GM18505 (cell line): ENCODE measurements around the gene INPP5K.
"Not testable (repeated sequence)": the region's sequence is repeated elsewhere in the genome, so short reads cannot be mapped to it uniquely, and the experiment has no call there.

Experiments used
- ATAC-seq: cut with Tn5 transposase; IDR thresholded peaks from one replicate; pipeline ENCODE4 v1.9.1; 2021; ENCODE audit not compliant: unreplicated experiment
- POLR2A ChIP-seq: IDR thresholded peaks from 4 replicates; pipeline ENCODE4 v1.6.1; 2011; ENCODE audit warnings: borderline replicate concordance; ENCODE audit not compliant: insufficient read depth, insufficient read length; ENCODE audit errors: extremely low read depth

Gene INPP5K

DNA sequence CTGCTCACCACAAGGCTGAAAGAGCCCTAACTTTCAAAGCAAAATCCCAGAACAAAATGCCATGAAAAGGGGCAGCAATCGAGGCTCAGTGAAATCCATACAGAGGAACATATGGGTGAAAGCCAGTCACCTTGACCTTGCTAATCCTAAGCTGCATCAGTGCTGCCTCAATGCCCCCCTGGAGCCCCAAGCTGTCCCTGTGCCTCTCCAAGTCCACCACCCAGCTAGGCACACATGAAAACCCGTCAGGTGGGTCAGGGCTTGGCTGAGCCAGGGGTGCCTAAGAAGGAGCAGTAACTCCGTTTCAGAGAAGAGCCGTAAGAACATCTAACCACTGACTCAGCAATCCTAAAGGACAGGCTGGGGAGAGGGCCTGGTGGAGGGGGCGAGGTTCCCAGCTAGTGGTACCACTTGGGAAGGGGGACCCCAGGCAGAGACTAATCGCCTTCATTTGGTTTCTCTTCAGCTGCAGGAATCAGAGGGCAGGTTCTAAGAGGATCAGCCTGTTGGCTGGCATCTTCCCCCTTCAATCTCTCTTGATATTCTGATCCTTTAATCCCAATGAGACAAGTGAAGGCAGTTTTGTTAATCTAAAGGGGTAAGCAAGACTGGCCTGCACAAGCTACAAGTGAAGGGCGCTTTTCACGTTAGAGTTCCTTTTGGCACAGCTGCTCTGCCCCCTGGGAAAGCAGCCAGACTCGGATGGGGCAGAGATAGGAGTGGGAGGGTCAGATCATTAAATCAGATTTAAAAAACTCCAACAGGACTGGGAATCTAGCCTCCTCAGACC is 38.5 kb upstream of the INPP5K start:
- no peak for ATAC-seq
- TF ChIP-seq POLR2A = no peak

DNA sequence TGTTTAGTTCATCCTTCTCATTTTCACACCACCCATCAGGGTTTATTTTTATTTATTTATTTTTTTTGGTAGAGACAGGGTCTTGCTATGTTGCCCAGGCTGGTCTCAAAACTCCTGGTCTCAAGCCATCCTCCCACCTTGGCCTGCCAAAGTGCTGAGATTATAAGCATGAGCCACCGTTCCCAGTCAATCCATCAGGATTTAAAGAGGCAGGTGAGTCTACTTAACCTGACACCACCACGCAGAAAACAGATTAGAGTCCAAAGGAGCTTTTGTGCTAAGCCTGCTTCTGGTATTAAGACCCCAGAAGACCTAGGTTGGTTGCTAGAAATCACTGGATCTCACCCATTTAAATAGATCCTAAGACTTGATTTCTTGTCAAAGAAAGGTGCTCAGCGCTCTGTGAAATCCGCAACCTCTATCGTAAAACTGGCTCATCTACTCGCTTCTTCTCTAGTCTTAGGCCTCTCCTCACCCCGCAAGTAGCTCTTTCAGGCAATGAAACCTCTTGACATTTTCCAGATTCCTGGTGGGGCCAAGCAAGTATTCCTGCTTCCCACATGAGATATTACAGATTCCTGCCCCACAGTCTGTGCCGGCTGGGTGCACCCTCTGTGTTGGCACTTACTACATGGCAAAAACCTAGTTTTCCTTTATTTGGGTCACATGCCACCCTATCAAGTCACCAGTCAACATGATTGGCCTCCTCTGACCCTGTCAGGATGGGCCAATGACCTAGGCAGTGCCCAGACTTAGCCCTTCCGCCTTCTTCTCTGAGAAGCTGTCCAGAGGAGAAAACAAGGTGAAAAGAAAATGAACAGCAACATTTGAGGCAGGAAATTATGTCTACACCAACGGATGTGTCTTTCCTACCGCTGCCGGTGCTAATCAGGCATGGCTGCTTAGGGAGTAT is 37.2 kb upstream of the INPP5K start:
- no peak for TF ChIP-seq POLR2A
- no peak for ATAC-seq

DNA sequence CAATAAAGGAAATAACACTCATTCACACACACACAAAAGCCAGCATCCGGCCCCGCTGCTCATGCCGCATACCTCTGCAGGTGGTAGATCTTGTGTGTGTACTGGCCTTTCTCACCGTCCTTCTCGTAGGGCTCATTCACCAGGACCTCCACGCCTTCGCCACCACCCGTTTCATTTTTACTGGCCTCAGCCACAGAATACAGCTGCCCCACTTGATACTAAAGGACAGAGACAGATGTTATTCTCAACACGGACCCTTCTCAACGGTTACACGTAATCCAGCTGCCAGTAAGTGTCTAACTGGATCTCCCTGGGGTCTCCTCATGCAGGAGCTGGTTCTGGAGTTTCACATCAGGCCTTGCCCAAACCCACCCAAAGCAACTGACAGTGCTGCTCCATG is 36.5 kb upstream of the INPP5K start:
- TF ChIP-seq POLR2A = no peak
- ATAC-seq = no peak

DNA sequence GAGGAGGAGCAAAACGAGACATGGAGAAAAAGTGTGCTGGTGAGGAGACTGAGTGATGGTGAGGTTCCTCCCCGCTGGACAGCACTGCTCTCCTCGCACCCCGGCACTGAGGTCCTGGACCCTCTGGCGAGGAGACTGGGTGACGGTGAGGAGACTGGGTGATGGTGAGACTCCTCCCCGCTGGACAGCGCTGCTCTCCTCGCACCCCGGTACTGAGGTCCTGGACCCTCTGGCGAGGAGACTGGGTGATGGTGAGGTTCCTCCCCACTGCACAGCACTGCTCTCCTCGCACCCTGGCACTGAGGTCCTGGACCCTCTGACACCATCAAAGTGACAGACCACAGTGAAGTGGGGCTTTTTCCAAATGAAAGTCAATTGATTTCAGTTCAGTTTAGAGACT is 35.3 kb upstream of the INPP5K start:
- TF ChIP-seq POLR2A = no peak
- no peak for ATAC-seq

DNA sequence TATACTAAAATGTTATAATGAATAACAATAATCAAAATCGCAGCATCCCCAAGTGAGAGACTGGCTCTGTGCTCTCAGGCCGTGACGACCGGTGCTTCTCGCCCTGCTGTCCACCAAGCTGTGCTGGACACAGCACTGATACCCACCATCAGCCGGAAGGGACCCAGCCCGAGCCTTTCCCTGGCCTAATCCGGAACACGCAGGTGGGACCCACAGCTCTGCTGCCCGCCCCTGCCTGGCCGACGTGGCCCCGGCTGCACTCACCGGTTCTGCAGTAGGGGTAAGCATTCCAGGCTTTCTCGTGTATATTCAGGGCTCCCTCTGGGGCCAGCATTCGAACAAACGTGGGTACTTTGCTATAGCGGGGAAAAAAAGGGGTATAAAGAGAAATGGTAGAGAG is 31.6 kb upstream of the INPP5K start:
- TF ChIP-seq POLR2A = no peak
- ATAC-seq = no peak

DNA sequence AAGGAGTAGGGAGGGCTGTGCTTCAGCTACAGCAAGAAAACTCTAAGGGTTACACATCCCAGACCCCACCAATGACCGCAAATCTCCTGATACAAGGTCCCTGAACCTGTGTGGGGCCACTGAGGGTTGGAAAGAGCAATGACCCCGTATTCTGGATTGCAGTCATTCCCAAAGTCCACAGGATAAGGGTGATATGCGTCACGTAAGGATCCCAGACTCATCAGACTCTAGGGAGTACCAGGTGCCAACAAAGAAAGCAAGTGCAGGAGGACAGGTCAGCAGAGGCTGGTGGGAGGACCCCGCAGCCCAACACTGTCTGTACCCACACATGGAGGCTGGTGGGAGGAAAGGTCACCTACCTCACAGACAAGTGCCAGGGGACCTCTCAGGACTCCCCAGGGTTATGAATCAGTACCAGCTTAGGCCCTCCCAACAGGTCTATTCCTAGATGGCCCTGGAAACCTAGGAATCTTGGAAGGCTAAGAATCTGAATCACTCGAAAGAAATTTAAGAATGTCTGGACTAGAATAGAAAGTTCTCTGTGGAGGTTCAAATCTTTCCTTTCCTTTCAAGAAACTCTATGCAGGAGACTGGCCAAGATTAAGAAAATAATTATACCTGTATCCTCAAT is 30.0 kb upstream of the INPP5K start:
- no peak for TF ChIP-seq POLR2A
- no peak for ATAC-seq

DNA sequence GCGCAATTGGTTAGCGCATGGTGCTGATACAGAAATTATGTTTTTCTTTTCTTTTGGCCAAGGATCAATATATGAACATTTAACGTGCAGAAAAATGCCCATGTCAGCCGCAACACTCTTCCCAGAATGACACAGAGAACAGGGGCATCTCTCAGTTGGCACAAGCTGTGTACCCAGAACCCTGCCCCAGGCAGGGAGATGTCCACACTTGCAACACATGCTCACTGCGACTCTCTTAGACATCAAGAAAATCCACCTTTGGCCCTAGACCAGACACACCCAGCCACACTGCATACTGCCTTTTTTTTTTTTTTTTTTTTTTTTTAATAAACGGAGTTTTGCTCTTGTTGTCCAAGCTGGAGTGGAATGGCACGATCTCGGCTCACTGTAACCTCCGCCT is 29.2 kb upstream of the INPP5K start:
- TF ChIP-seq POLR2A = no peak
- ATAC-seq = no peak

DNA sequence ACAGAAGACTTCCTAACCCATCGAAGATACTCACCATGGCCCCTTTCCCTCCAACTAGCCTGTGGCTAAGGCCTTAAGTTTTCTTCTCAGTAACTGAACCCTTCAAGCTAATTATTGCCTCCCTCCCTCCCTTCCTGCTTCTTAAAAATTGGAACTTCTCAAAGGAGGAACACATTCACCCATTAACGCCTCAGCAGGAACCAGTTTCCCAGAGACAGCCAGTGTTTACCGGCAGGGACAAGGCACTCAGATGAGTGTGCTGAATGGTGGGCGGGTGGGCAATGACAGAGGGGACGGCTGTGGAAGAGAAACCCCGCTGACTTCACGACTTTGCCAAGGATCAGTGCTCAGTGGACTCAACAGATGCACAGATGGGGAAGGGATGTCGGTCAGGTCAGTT is 25.9 kb upstream of the INPP5K start:
- no peak for ATAC-seq
- no peak for TF ChIP-seq POLR2A

DNA sequence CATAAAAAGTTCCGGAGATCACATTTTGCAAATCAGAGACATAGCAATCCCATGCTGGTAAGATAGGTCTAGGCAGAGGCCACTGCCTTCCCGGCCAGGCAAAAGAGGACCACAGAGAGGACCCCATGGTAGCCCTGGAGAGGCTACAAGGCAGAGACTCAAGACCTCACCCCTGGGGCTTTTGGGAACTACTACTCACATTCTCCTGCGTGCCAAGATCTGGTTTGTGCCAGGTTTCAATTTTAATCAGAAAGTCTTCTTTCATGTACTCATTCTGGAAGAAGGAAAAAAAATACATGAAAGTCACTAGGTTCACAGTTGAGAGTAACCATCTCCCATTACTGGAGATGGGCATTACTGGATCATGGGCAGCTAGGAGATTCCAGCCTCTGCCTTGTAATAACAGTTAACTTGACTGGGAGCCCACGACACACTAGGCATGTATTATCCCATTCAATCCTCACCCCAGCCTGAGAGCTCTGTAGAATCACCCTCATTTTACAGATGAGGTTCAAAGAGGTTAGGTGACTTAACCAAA is 25.0 kb upstream of the INPP5K start:
- TF ChIP-seq POLR2A = no peak
- ATAC-seq = no peak

DNA sequence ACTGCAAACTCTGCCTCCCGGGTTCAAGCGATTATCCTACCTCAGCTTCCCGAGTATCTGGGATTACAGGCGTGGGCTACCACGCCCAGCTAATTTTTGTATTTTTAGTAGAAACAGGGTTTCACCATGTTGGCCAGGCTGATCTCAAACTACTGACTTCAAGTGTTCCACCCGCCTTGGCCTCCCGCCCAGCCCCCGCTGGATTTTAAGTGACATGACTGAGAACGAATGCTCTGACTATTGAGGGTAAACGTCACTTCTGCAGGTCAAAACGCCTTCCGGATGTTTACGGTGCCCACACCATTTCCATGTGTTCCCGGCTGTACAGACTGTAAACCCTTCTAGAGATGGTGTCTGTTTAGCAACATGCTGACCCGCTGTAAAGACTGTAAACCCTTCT is 23.4 kb upstream of the INPP5K start:
- ATAC-seq = no peak
- no peak for TF ChIP-seq POLR2A

DNA sequence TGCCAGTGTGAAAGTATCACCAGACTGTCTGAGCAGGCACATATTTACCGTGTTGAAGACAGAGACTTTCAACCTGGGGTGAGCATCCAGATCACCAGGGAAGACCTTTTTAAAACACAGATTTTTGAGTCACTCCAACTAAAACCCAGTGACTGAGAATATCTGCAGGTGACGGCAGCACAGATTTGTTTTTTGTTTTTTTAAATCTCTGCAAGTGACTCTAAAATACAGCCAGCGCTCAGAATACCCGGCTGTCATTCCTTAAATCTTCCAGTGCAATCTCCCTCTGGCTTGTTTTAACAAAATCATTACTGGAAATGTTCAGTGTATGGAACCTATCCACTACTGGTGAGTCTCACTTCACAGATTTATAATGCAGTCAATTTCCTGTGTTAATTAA is 19.3 kb upstream of the INPP5K start:
- no peak for ATAC-seq
- TF ChIP-seq POLR2A = no peak

DNA sequence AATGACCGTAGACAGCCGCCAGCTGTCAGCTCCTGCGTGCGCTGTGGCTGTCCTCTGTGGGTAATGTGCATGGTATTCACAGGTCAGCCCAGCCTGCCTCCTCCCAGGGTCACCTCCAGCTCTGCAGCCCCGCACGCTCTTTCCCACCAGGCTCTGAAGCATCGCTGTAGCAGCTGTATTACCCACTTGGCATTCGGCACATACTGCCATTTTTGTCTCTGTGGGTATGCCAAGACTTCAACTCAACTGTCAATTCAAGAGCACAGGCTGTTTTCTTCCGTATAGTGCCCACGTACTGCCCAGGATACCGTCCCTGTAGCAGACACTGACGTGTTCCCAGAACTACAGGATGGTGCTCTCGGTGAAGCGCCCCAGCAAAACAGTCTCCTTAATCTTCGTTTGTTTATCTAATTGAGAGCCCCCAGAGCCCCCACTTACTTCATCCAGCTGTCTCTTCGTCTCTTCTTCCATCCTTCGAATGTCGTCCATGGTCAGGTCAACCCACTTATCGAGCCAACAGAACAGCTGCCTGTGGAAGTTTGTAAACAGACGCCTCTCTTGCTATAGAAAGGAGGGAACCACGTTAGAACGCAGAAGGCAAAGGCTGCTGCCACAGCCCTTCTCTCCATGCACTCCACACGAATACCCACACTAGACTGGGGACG is 17.4 kb upstream of the INPP5K start:
- ATAC-seq = no peak
- TF ChIP-seq POLR2A = no peak

DNA sequence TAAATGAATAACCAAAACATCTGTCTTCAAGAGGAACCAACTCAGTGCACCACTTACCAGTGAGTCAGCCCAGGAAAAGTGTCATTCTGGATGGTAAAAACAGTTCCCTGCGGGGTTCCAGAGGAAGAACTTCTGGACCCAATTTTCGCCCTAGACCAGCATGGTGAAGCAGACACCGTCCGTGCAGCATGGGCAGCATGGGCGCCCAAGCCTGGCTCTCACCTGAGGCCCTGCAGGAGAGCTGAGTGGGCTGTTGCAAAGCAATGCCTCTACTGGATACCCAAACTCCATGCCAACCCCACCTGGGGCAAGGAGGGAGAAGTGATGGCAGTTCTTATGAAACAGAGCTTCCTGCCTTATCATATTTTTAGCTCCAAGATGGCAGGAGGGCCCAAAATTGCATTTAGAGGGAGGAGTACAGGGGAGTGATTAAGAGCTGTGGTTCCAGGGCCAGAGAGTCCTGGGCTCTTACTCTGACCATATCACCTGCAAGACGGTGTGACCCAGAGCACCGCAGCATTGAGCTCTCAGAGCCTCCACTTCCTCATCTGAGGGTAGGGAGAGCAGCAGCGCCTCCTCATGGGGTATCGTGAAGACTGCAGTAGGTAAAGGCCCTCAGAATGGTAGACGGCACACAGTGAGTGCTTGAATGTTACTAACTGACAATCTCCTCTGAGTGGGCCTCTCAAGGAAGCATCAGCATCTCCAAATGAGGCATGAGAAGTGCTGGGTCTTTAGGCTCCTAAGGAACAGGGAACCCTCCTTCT is 16.6 kb upstream of the INPP5K start:
- no peak for ATAC-seq
- TF ChIP-seq POLR2A = no peak

DNA sequence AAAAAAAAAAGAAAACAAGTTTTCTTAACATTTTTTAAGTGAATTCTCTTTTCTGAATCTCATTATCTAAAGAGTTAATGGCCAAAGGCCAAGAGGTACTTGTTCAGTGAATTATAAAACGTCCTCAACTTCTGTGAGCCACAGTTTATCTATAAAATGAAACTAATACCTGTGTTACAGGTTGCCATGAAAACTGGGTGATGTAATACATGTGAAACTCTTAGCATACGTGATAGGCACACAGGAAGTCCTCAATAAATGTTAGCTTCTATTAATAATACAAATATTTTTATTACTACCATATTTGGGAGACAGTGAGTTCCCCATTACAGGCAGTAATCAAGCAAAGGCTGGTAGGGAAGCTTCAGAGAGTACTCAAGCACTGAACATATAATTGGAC is 13.5 kb upstream of the INPP5K start:
- TF ChIP-seq POLR2A = no peak
- ATAC-seq = no peak

DNA sequence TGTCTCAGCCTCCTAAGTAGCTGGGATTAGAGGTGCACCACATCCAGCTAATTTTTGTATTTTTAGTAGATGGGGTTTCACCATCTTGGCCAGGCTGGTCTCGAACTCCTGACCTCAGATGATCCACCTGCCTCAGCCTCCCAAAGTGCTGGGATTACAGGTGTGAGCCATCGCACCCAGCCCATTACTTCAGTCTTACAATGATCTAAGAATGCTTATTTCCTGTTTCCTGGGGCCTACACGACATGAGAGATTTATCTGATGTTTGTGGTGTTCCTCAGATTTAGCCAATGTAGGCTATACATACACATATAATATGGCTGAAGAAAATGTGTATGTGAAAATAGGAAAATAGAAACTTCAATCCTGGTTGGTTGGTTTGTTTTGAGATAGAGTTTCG is 10.5 kb upstream of the INPP5K start:
- ATAC-seq = not testable (repeated sequence)
